ENCODE results near the gene TMEM145. TPM values are rescaled to one million over a fixed set of nuclear protein-coding genes. Genes with fewer than 3 reads are reported as not detected.

The TMEM145 gene
- polyA plus RNA-seq, 3 donors, result not detected

- peak overlapping the region in 1 of 2 donors; percentile 84 for H3K4me3 Mint-ChIP-seq
- Histone ChIP-seq H4K20me1 (ENCODE audit: insufficient read depth, low read length) (no peaks in the 10 kb centered on the region), H3K9ac (ENCODE audit: insufficient read depth, low read length, poor library complexity, severe bottlenecking) (no peak overlapping the region), H3K4me1 (ENCODE audit: control insufficient read depth in 1 of 2, insufficient read depth in 2 of 2, low read length in 2 of 2) (peaks cover 14 to 19% of the 10 kb centered on the region in 2 donors), H3K4me3 (replicated peaks in 1 of 3; ENCODE audit: low read depth in 2 of 3, low read length in 3 of 3) (no peak overlapping the region), H3K27me3 (ENCODE audit: control insufficient read depth in 2 of 2, insufficient read depth in 2 of 2, low read length in 2 of 2) (peaks cover 16 to 41% of the 10 kb centered on the region in 2 donors), H3K27ac (ENCODE audit: low read depth in 1 of 2, low read length in 2 of 2) (no peak overlapping the region), H3K36me3 (replicated peaks in 1 of 2; ENCODE audit: control insufficient read depth in 1 of 2, insufficient read depth in 2 of 2, low read length in 2 of 2) (no peaks in the 10 kb centered on the region), H3K4me2 (replicated peaks; ENCODE audit: extremely low read depth, low read length, poor library complexity, severe bottlenecking) (no peak overlapping the region), H3K79me2 (ENCODE audit: insufficient read depth, low read length) (no peaks in the 10 kb centered on the region), H3K9me3 (replicated peaks in 1 of 2; ENCODE audit: control insufficient read depth in 1 of 2, insufficient read depth in 1 of 2, low read length in 2 of 2) (peaks cover 0 to 9% of the 10 kb centered on the region in 2 donors), H2AFZ (ENCODE audit: insufficient read depth, low read depth, low read length, poor library complexity, severe bottlenecking) (no peak overlapping the region)
- TF ChIP-seq CTCF (IDR thresholded peaks at IDR 0.05), result no peak
- 92% methylated on average over 2 of the region's 2 CpGs for WGBS (ENCODE audit: insufficient coverage)
- intact Hi-C loops (cut with micrococcal nuclease), result no loop called here
- peaks cover 0 to 6% of the 10 kb centered on the region in 2 donors for H3K36me3 Mint-ChIP-seq
- peaks cover 16% of the 10 kb centered on the region for H3K4me1 Mint-ChIP-seq
- H3K27ac Mint-ChIP-seq, result no peak overlapping the region
- no peak for DNase-seq
- peaks cover 0 to 7% (median 2%) of the 10 kb centered on the region in 7 donors for H3K9me3 Mint-ChIP-seq
- H3K27me3 Mint-ChIP-seq (ENCODE audit: low read depth in 3 of 3), result peaks cover 40 to 56% (median 49%) of the 10 kb centered on the region in 3 donors
Observed at GRCh38 chr19:42311657-42312056, 1.5 kb upstream of the TMEM145 start.

GRCh38 chr19:42312370-42312769, 739 bp upstream of the TMEM145 start:
- Histone ChIP-seq H3K9ac (ENCODE audit: insufficient read depth, low read length, poor library complexity, severe bottlenecking) (no peak overlapping the region), H3K36me3 (replicated peaks in 1 of 2; ENCODE audit: control insufficient read depth in 1 of 2, insufficient read depth in 2 of 2, low read length in 2 of 2) (no peaks in the 10 kb centered on the region), H3K4me2 (replicated peaks; ENCODE audit: extremely low read depth, low read length, poor library complexity, severe bottlenecking) (no peak overlapping the region), H3K4me3 (replicated peaks in 1 of 3; ENCODE audit: low read depth in 2 of 3, low read length in 3 of 3) (no peak overlapping the region), H3K4me1 (ENCODE audit: control insufficient read depth in 1 of 2, insufficient read depth in 2 of 2, low read length in 2 of 2) (peaks cover 21 to 25% of the 10 kb centered on the region in 2 donors), H3K27me3 (ENCODE audit: control insufficient read depth in 2 of 2, insufficient read depth in 2 of 2, low read length in 2 of 2) (peaks cover 16 to 41% of the 10 kb centered on the region in 2 donors), H4K20me1 (ENCODE audit: insufficient read depth, low read length) (no peaks in the 10 kb centered on the region), H3K79me2 (ENCODE audit: insufficient read depth, low read length) (no peaks in the 10 kb centered on the region), H3K9me3 (replicated peaks in 1 of 2; ENCODE audit: control insufficient read depth in 1 of 2, insufficient read depth in 1 of 2, low read length in 2 of 2) (peaks cover 0 to 9% of the 10 kb centered on the region in 2 donors), H2AFZ (ENCODE audit: insufficient read depth, low read depth, low read length, poor library complexity, severe bottlenecking) (no peak overlapping the region), H3K27ac (ENCODE audit: low read depth in 1 of 2, low read length in 2 of 2) (no peak overlapping the region)
- DNase-seq, result no peak
- WGBS (ENCODE audit: insufficient coverage), result 96% methylated on average over 4 of the region's 5 CpGs
- Mint-ChIP-seq H3K4me1 (peaks cover 23% of the 10 kb centered on the region), H3K4me3 (peak overlapping the region in 1 of 2 donors; percentile 84), H3K27me3 (ENCODE audit: low read depth in 3 of 3) (peaks cover 45 to 57% (median 49%) of the 10 kb centered on the region in 3 donors), H3K9me3 (peaks cover 0 to 7% (median 2%) of the 10 kb centered on the region in 7 donors), H3K36me3 (peaks cover 0 to 6% of the 10 kb centered on the region in 2 donors), H3K27ac (no peak overlapping the region)
- TF ChIP-seq CTCF (IDR thresholded peaks at IDR 0.05), result no peak
- intact Hi-C loops (cut with micrococcal nuclease), result no loop called here
